OCI-LY1 (cell line): ENCODE data around the gene ARHGAP8.

ENCODE experiments used
- H2AFZ ChIP-seq: fragments of 200-600 bp; sonication (generic), shearing (Covaris generic); 2 replicates; pipeline ENCODE4 v1.6.0; 2014; ENCODE audit warnings: antibody characterized with exemption, mild to moderate bottlenecking, low read length
- H3F3A ChIP-seq: fragments of 200-600 bp; sonication (generic), shearing (Covaris generic); 2 replicates; pipeline ENCODE4 v1.6.0; 2014; ENCODE audit warnings: mild to moderate bottlenecking, antibody characterized with exemption, low read length, moderate library complexity; ENCODE audit not compliant: insufficient read depth
- H3K27ac ChIP-seq: fragments of 200-600 bp; sonication (generic); 2 replicates; pipeline ENCODE4 v1.5.1; 2014; ENCODE audit warnings: low read length, mixed run types, mild to moderate bottlenecking, low read depth; ENCODE audit not compliant: poor library complexity, severe bottlenecking
- H3K27me3 ChIP-seq: fragments of 200-600 bp; sonication (generic); 2 replicates; pipeline ENCODE4 v1.6.0; 2014; ENCODE audit warnings: antibody characterized with exemption, mild to moderate bottlenecking, low read length, moderate library complexity; ENCODE audit not compliant: insufficient read depth
- H3K36me3 ChIP-seq: fragments of 200-600 bp; sonication (generic); 2 replicates; pipeline ENCODE4 v1.6.1; 2014; ENCODE audit warnings: mild to moderate bottlenecking, antibody characterized with exemption, low read length, moderate library complexity, mixed read lengths; ENCODE audit not compliant: insufficient read depth
- H3K4me1 ChIP-seq: fragments of 200-600 bp; sonication (generic); 2 replicates; pipeline ENCODE4 v1.5.1; 2014; ENCODE audit warnings: mild to moderate bottlenecking, low read length, moderate library complexity; ENCODE audit not compliant: insufficient read depth, severe bottlenecking
- H3K4me2 ChIP-seq: fragments of 200-600 bp; sonication (generic), shearing (Covaris generic); 2 replicates; pipeline ENCODE4 v1.6.1; 2014; ENCODE audit warnings: low read length
- H3K4me3 ChIP-seq: fragments of 200-600 bp; sonication (generic); 2 replicates; pipeline ENCODE4 v1.5.1; 2014; ENCODE audit warnings: low read length, low read depth, mild to moderate bottlenecking, mixed read lengths; ENCODE audit not compliant: poor library complexity, severe bottlenecking
- H3K79me2 ChIP-seq: fragments of 200-600 bp; shearing (Covaris generic); 2 replicates; pipeline ENCODE4 v1.6.1; 2016; ENCODE audit warnings: mixed run types, low read length, mixed read lengths; ENCODE audit not compliant: insufficient read depth
- H3K9ac ChIP-seq: fragments of 200-600 bp; sonication (generic), shearing (Covaris generic); 2 replicates; pipeline ENCODE4 v1.6.1; 2014; ENCODE audit warnings: mild to moderate bottlenecking, low read length, mixed read lengths
- H3K9me2 ChIP-seq: fragments of 200-600 bp; sonication (generic), shearing (Covaris generic); 2 replicates; pipeline ENCODE4 v1.6.1; 2014; ENCODE audit warnings: low read depth, mild to moderate bottlenecking, low read length, mixed read lengths
- H3K9me3 ChIP-seq: fragments of 200-600 bp; shearing (Covaris generic); 2 replicates; pipeline ENCODE4 v1.6.1; 2014; ENCODE audit warnings: low read length, mixed read lengths
- H4K20me1 ChIP-seq: fragments of 200-600 bp; sonication (generic), shearing (Covaris generic); 2 replicates; pipeline ENCODE4 v1.6.0; 2016; ENCODE audit warnings: mild to moderate bottlenecking, low read length; ENCODE audit not compliant: insufficient read depth
- CTCF ChIP-seq: fragments of 200-600 bp; sonication (generic), shearing (Covaris generic); IDR thresholded peaks from 2 replicates; pipeline ENCODE4 v1.5.1; 2017; ENCODE audit warnings: mild to moderate bottlenecking, antibody characterized with exemption, low read length, moderate library complexity, mixed read lengths
- EZH2 ChIP-seq: fragments of 200-600 bp; sonication (generic), shearing (Covaris generic); IDR thresholded peaks from 2 replicates; pipeline ENCODE4 v1.8.0; 2017; ENCODE audit warnings: borderline replicate concordance, mixed run types, mild to moderate bottlenecking, antibody characterized with exemption, low read length, moderate library complexity, mixed read lengths

ARHGAP8 gene

GRCh38 chr22:44880610-44881290, 128.4 kb downstream of the ARHGAP8 start:
- Histone ChIP-seq H3K9me2 (no peaks in the 10 kb centered on the region), H4K20me1 (no peaks in the 10 kb centered on the region), H3K9me3 (no peaks in the 10 kb centered on the region), H3K9ac (no peak overlapping the region), H3K4me3 (no peak overlapping the region), H3K36me3 (no peaks in the 10 kb centered on the region), H3K27me3 (no peaks in the 10 kb centered on the region), H3K79me2 (no peaks in the 10 kb centered on the region), H3K4me1 (no peaks in the 10 kb centered on the region), H2AFZ (no peak overlapping the region), H3K27ac (no peak overlapping the region), H3F3A (no peaks in the 10 kb centered on the region), H3K4me2 (no peak overlapping the region)
- TF ChIP-seq CTCF (no peak), EZH2 (no peak)

- no peak overlapping the region for H3K4me3 ChIP-seq
- H2AFZ ChIP-seq = no peak overlapping the region
- no peak overlapping the region for H3K27ac ChIP-seq
Observed at GRCh38 chr22:44881624-44882023, 129.2 kb downstream of the ARHGAP8 start.

GRCh38 chr22:44882226-44882905, 130.0 kb downstream of the ARHGAP8 start:
- Histone ChIP-seq H3K27me3 (no peaks in the 10 kb centered on the region), H3K4me3 (no peak overlapping the region), H2AFZ (no peak overlapping the region), H3K9me3 (no peaks in the 10 kb centered on the region), H3K9me2 (no peaks in the 10 kb centered on the region), H3K79me2 (no peaks in the 10 kb centered on the region), H3K36me3 (no peaks in the 10 kb centered on the region), H4K20me1 (no peaks in the 10 kb centered on the region), H3K9ac (no peak overlapping the region), H3F3A (no peaks in the 10 kb centered on the region), H3K4me2 (no peak overlapping the region), H3K27ac (no peak overlapping the region), H3K4me1 (no peaks in the 10 kb centered on the region)
- TF ChIP-seq CTCF (no peak), EZH2 (no peak)

More at GRCh38 chr22:44881624-44882023, 129.2 kb downstream of the ARHGAP8 start:
- Histone ChIP-seq H3K4me2 (no peak overlapping the region), H3K4me1 (no peaks in the 10 kb centered on the region), H3K9me3 (no peaks in the 10 kb centered on the region), H3K9me2 (no peaks in the 10 kb centered on the region), H3K36me3 (no peaks in the 10 kb centered on the region), H3K27me3 (no peaks in the 10 kb centered on the region), H3K9ac (no peak overlapping the region), H3F3A (no peaks in the 10 kb centered on the region), H3K79me2 (no peaks in the 10 kb centered on the region), H4K20me1 (no peaks in the 10 kb centered on the region)
- TF ChIP-seq CTCF = no peak
- no peak for TF ChIP-seq EZH2
